HG03095 (cell line): Measurements from ENCODE around the gene GPR158.

Experiments used
- ATAC-seq: cut with Tn5 transposase; IDR thresholded peaks from one replicate; pipeline ENCODE4 v1.9.1; 2021; ENCODE audit warnings: moderate library complexity; ENCODE audit not compliant: unreplicated experiment

GPR158 gene

DNA sequence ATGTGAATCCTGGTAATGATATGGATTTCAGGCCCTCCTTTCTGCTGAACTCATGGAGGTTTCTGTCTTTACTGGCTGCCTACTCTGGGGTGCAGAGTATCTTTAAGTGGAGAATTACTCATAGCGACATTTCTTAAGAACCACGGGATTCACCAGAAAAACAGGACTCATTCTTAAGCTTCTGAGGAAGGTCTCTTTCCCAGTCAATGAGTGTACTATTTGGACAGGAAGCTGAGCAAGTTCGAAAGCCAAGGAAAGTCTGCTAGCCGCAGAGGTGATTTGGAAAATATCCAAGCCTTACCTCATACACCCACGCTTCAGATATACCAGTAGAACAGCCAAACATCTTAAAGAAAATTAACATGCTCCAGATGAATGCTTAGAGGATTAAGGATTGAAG lies 381.7 kb downstream of the GPR158 start:
- no peak for ATAC-seq

DNA sequence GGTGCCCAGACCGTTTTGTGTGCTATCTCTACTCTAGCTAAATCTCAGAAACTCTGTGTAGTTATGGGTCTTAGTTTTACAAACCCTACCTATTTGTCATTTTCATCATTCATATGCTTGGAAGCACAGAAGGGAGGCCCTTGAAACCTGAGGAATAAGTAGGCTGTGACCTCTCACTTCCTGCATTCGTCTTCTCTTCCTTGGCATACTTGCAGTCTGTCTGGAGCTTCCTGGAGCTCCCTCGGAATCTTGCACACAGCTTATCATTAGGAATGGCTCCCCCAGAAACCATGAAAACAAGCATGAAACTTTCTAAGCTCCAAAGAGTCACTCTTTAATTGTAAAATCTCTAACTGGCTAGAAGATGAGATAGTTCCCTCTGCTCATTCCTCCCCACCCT lies 382.3 kb downstream of the GPR158 start:
- no peak for ATAC-seq

GRCh38 chr10:25561758-25562157 lies 387.0 kb downstream of the GPR158 start:
- no peak for ATAC-seq

GRCh38 chr10:25562547-25562946 lies 387.7 kb downstream of the GPR158 start:
- ATAC-seq, result no peak

DNA sequence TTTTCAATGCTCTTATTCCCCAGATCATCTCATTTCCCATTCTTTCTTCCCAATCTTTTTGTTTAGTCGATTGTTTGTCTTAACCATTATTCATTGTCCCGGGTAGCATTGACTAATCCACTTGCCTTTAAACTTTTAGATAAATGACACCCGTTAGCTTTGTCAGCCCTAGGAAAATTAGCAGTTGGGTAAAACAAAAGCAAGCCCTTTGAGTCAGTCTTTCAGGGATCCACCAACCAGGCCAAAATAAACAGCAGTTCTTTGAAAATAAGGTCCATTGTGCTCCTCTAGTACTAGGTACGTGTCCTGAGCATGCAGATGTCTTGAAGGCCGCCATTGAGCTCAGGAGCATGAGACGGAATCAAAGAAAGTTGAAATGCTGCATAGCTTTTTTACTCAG lies 389.6 kb downstream of the GPR158 start:
- no peak for ATAC-seq

GRCh38 chr10:25565570-25565969 lies 390.8 kb downstream of the GPR158 start:
- no peak for ATAC-seq

DNA sequence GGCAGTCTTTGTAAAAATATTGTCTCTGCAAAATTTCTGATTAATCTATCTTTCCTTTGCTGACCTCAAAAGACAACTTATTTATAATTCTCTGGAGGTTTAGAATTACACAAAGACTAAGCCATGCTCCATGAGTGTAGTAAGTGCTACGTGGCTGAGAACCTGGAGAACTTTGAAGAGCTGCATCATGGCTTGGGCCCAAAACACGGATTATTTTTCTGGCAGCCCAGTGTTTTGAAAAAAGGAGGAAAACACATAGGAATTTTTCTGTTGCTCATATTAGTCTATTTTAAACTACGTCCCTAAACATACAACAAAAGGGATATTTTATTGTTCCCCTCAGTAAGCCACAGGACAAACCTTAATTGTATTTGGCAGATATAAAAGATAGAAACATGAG lies 398.5 kb downstream of the GPR158 start:
- ATAC-seq, result no peak

- ATAC-seq, result no peak
Measured at GRCh38 chr10:25575343-25575742, 400.5 kb downstream of the GPR158 start.

GRCh38 chr10:25578061-25578460 lies 403.3 kb downstream of the GPR158 start:
- no peak for ATAC-seq

- ATAC-seq, result no peak
Measured at GRCh38 chr10:25582961-25583360, 408.2 kb downstream of the GPR158 start.

DNA sequence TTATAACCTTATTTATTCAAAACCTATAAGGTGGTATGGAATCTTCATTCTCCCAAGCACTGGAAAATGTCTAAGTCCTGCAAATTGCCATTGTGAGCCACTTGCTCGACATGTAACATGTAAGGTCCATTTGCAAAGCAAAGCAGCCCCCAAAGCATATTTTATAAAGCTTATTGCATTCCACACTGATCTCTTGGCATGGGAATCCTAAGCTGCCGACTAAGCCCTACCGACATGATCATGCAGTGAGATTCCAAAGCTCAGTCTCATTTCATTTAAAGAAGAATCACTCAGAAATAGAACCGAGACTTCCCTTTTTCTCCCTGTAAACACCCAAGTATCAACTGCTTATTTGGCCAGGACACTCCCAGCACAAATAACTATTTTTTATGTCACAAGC lies 425.9 kb downstream of the GPR158 start:
- ATAC-seq, result no peak

GRCh38 chr10:25604591-25604990 lies 429.8 kb downstream of the GPR158 start:
- ATAC-seq, result no peak

DNA sequence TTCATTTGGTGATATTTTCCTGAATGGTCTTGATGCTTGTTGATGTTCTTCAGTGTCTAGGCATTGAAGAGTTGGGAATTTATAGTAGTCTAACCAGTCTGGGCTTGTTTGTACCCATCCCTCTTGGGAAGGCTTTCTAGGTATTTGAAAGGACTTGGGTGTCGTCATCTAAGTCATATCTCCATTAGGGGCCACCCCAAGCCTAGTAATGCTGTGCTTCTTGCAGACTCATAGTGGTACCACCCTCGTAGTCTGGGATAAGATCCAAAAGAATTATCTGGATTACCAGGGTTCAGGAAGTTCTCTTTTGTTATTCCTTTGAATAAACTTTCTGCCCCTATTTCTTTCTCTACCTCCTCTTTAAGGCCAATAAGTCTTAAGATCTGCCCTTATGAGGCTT lies 439.9 kb downstream of the GPR158 start:
- ATAC-seq, result no peak

GRCh38 chr10:25615926-25616325 lies 441.1 kb downstream of the GPR158 start:
- ATAC-seq, result no peak

DNA sequence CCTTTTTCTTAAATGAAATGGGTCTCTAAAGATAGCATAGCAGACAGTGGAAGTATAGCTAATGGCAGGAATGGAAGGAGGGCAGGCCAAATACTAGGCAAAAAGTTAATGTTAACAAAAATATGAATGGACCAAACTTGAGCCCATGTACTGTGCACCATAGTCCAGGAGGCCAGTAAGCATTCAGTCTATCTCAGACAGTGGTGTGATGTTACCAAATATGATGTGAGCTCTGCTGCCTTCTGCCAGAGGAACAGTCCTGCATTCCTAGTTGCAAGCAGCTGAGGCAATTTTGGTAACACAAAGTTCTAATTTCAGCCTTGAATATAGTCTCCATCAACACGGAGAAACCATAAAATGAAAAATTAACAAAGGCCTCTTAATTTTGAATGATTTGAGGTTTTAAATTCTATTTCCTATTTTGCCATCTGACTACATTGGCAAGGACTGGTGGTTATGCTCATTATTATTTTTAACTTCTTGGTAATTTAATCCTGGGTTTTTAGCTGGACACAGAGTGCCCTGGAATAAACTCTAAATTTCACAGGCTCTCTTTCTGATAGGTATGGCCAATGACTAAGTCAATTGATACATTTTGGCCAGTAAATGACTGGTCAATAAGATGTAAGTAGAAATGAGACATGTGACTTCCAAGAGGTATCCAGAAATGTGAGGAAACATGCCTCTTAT lies 442.2 kb downstream of the GPR158 start:
- ATAC-seq, result no peak

GRCh38 chr10:25627606-25628005 lies 452.8 kb downstream of the GPR158 start:
- ATAC-seq, result no peak

GRCh38 chr10:25629333-25629732 lies 454.5 kb downstream of the GPR158 start:
- no peak for ATAC-seq

DNA sequence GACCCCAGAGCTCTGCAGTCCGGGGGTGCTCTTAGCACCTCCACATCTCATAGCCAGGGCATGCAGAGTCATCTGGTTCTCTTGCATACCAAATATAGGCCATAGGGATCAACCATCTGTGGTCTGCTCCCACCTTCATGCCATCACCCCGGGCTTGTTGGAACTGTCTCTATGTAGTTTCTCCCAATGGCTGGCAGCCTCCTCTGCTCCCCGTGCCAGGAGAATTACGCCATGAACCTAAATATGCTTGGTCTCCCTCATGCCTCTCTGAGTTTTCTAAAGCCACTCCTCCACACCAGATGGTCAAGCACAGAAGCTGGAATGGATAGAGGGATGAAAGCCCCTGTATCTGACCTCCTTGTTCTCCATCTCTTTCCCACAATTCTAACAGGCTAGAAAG lies 456.7 kb downstream of the GPR158 start:
- ATAC-seq, result no peak

DNA sequence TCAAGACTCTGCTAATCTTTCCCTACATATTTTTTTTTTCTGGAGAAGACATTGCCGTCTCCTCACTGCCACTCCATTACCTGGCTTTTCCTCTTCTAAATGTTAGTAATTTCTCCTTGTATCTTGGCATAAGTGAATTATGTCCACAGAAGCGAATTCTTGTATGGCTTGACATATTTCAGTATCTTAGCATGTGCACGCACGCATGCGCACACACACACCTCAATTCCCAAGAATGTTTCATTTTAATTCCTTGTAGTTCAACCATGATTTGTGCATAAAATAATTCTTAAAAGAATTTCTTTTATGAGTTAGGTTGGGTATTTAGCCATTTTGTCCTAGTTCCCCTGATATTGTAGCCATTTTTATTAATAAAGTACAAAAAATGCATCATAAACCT lies 458.0 kb downstream of the GPR158 start:
- ATAC-seq, result no peak

GRCh38 chr10:25633542-25633941 lies 458.7 kb downstream of the GPR158 start:
- ATAC-seq, result no peak

GRCh38 chr10:25639646-25640045 lies 464.8 kb downstream of the GPR158 start:
- no peak for ATAC-seq

DNA sequence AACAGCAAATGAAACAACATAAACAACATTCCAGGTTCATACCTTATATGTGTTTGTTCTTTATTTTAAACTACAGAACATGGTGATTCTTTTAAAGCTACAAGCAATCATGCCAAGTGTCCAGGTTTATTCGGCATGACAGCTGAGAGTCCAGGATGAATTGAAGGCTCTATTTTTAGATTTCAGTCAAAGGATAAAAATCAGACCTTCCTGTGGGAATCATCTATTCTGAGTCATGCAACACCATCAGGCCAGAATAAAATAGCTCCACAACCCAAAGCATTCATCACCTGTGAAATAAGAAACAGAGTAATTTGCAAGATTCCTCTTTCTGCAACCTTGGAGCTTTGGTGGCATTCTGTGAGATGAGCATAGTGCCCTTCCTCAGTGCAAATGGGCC lies 466.8 kb downstream of the GPR158 start:
- no peak for ATAC-seq

DNA sequence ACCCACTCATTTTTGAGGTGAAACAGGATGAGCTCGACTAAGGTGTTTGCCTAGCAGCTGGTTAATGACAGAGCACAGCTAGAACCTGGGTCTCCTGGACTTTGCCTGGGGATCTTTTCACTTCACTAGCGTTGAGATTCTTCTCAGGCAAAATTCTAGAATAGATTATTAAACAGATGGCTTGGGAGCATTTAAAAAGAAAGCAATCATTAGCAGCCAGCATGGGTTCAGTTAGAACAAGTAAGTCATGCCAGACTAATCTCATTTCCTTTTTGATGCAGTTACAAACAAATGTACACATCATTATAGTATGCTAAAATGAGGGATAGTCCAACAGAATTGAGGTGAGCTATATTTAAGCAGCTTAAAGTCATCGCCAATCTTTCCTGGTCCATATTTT lies 467.9 kb downstream of the GPR158 start:
- no peak for ATAC-seq
